ENCODE results near the gene ZNF331. TPM values are rescaled to one million over a fixed set of nuclear protein-coding genes. Genes with fewer than 3 reads are reported as not detected.
A peak's percentile ranks its signal among the peaks of the same experiment; 100 is the strongest.

The ZNF331 gene
- total and polyA plus RNA-seq, 2 of the 8 experiments (the other 6 are each of a cell fraction or from before 2014, with no cell fraction given) = 30.0 to 44.1 TPM

GRCh38 chr19:53612762-53613526, 75.0 kb downstream of the ZNF331 start:
- Histone ChIP-seq H4K20me1 (replicated peaks in 1 of 2; ENCODE audit: control insufficient read depth in 1 of 2, insufficient read depth in 2 of 2, low read length in 2 of 2) (no peaks in the 10 kb centered on the region), H3K4me2 (ENCODE audit: insufficient read depth in 1 of 2, low read depth in 2 of 2, low read length in 2 of 2) (peak overlapping the region; percentile 49 to 58), H2BK12ac (ENCODE audit: low read depth, low read length) (peak overlapping the region; percentile 69), H3K56ac (replicated peaks; ENCODE audit: insufficient read length, low read depth, low read length) (peak overlapping the region; percentile 43), H3K4me3 (ENCODE audit: extremely low read depth in 1 of 4, insufficient read depth in 2 of 4, low read depth in 3 of 4, low read length in 4 of 4) (peak overlapping the region in 1 of 4 experiments; percentile 29; a peak in 1 of 8 replicates), H3K27me3 (replicated peaks in 1 of 4; ENCODE audit: control insufficient read depth in 3 of 4, extremely low read depth in 1 of 4, insufficient read depth in 3 of 4, low read length in 3 of 4) (no peaks in the 10 kb centered on the region), H3K23me2 (ENCODE audit: low read depth, low read length) (no peaks in the 10 kb centered on the region), H4K5ac (ENCODE audit: insufficient read length, low read depth, low read length) (peak overlapping the region; percentile 73), H2BK5ac (ENCODE audit: low read depth, low read length) (peak overlapping the region; percentile 88; the same call in 1 of the 2 replicates), H3K4ac (replicated peaks; ENCODE audit: insufficient read length, low read depth, low read length) (peak overlapping the region; percentile 5), H3K14ac (ENCODE audit: insufficient read length) (no peak overlapping the region), H4K91ac (replicated peaks; ENCODE audit: insufficient read length, low read length) (peak overlapping the region; percentile 67), H3K79me1 (ENCODE audit: low read depth, low read length) (no peaks in the 10 kb centered on the region), H2BK120ac (replicated peaks; ENCODE audit: low read depth, low read length) (peak overlapping the region; percentile 89), H3K79me2 (ENCODE audit: control insufficient read depth in 1 of 2, insufficient read depth in 2 of 2, low read length in 2 of 2) (no peaks in the 10 kb centered on the region), H2BK15ac (ENCODE audit: low read length) (no peak overlapping the region), H3K18ac (ENCODE audit: extremely low read depth, low read length) (0 out of 2 replicates have a peak overlapping the region, but pooled peaks have one; percentile 1), H4K8ac (ENCODE audit: extremely low read depth, insufficient read depth, low read length) (no peak overlapping the region), H3K9me3 (ENCODE audit: insufficient read depth in 2 of 2, low read depth in 1 of 2, low read length in 1 of 2) (no peaks in the 10 kb centered on the region), H2BK20ac (ENCODE audit: low read length) (peak overlapping the region; percentile 6; the same call in 1 of the 2 replicates), H3K23ac (ENCODE audit: insufficient read length) (no peak overlapping the region), H2AK5ac (ENCODE audit: low read depth, low read length) (no peak overlapping the region), H3K36me3 (ENCODE audit: control insufficient read depth in 2 of 4, insufficient read depth in 4 of 4, low read length in 3 of 4) (no peaks in the 10 kb centered on the region), H3K4me1 (replicated peaks in 1 of 4; ENCODE audit: control insufficient read depth in 3 of 4, insufficient read depth in 4 of 4, low read length in 3 of 4) (peaks cover 0 to 10% (median 6%) of the 10 kb centered on the region in 4 experiments; a peak in 6 of 7 replicates), H2AFZ (ENCODE audit: low read length) (0 out of 2 replicates have a peak overlapping the region, but pooled peaks have one; percentile 5), H3K27ac (ENCODE audit: low read depth, low read length) (peak overlapping the region; percentile 77), H3K9ac (replicated peaks in 1 of 4; ENCODE audit: extremely low read depth in 1 of 4, low read depth in 3 of 4, low read length in 3 of 4) (peak overlapping the region in 1 of 4 experiments; percentile 2; a peak in 2 of 7 replicates)
- DNase-seq (ENCODE audit: low read depth in 1 of 2, low spot score in 2 of 2) (peak; percentile 38 to 77), FAIRE-seq (peak; percentile 72)
- WGBS, 2 experiments (ENCODE audit: extremely low coverage in 1 of 2, insufficient coverage in 1 of 2, insufficient read length in 1 of 2, insufficient replicate concordance in 2 of 2, low coverage in 1 of 2, low lambda C conversion rate in 2 of 2, missing lambda C conversion rate in 1 of 2) = 77% methylated on average over 13 of the region's 14 CpGs; no CpG with 5 or more reads in 1 of the 2 experiments
- CTCF ChIA-PET (ENCODE audit: partially characterized antibody) = interaction anchor here (0.7 to 2.1 kb wide), 6 partner anchors 14 to 1522 kb away, joined by 3 to 14 read pairs (median 4); no protein-coding TSS in a partner anchor
- POLR2A ChIA-PET (ENCODE audit: partially characterized antibody) = interaction anchor here (0.5 to 3.7 kb wide), 11 partner anchors 13 to 344 kb away, joined by 3 to 15 read pairs (median 3); partner anchors contain the start of gene MYADM
- TF ChIP-seq RXRA (IDR thresholded peaks at IDR 0.05; ENCODE audit: insufficient read depth, low read depth, low read length) = no peak
- no peak for TF ChIP-seq HDAC6 (IDR thresholded peaks at IDR 0.05; ENCODE audit: low read depth, low read length)
- peak; percentile 61 for TF ChIP-seq CTBP2 (IDR thresholded peaks at IDR 0.05; ENCODE audit: borderline replicate concordance, insufficient read depth, insufficient read length, low read length)
- TF ChIP-seq CBX8 (IDR thresholded peaks at IDR 0.05; ENCODE audit: borderline replicate concordance, low read depth, low read length) = no peak
- TF ChIP-seq JUND (IDR thresholded peaks at IDR 0.05; ENCODE audit: low read length) = peak; percentile 38; the same call in 1 of the 2 replicates
- peak in 1 of 2 experiments; percentile 45; a peak in 1 of 3 replicates for TF ChIP-seq POLR2A (IDR thresholded peaks at IDR 0.05; ENCODE audit: control extremely low read depth in 1 of 2, low read depth in 2 of 2, low read length in 2 of 2)
- TF ChIP-seq EP300 (IDR thresholded peaks at IDR 0.05; ENCODE audit: borderline replicate concordance in 1 of 2, low read depth in 2 of 2, low read length in 2 of 2) = peak in 1 of 2 experiments; percentile 91; a peak in 1 of 3 replicates
- no peak for TF ChIP-seq MAFK (IDR thresholded peaks at IDR 0.05; ENCODE audit: low read depth, low read length)
- TF ChIP-seq RBBP5 (IDR thresholded peaks at IDR 0.05; ENCODE audit: borderline replicate concordance, low read depth, low read length) = peak; percentile 99
- no peak for TF ChIP-seq TAF7 (optimal IDR thresholded peaks at IDR 0.05; ENCODE audit: borderline replicate concordance, low read depth, low read length)
- TF ChIP-seq KDM5A (IDR thresholded peaks at IDR 0.05; ENCODE audit: low read length) = no peak

Data from H1 (cell line).